Thymus (tissue), 14 donors: ENCODE data around the gene NAGA. TPM values are rescaled to one million over a fixed set of nuclear protein-coding genes. Genes with fewer than 3 reads are reported as not detected.
"Not testable (repeated sequence)": the region's sequence is repeated elsewhere in the genome, so short reads cannot be mapped to it uniquely, and the experiment has no call there.

ENCODE experiments used
- DNase-seq, 9 donors: peaks; one replicate each; pipeline ENCODE4 v3.0.0-alpha.2; 2013; ENCODE audit warnings: low spot score in 9 of 9, low read depth in 6 of 9, missing footprints in 1 of 9
- H3K27ac ChIP-seq, 2 donors: one replicate each; pipeline ENCODE4 v1.5.1; 2013; ENCODE audit warnings: control low read depth in 1 of 2, low read depth in 1 of 2, low read length in 1 of 2, mild to moderate bottlenecking in 1 of 2, moderate library complexity in 1 of 2
- H3K27me3 ChIP-seq, 2 donors: one replicate each; pipeline ENCODE4 v1.5.1; 2013; ENCODE audit warnings: low read length in 1 of 2; ENCODE audit not compliant: control insufficient read depth in 2 of 2, insufficient read depth in 1 of 2
- H3K36me3 ChIP-seq, 2 donors: one replicate each; pipeline ENCODE4 v1.5.1; 2013; ENCODE audit warnings: low read length in 1 of 2, mild to moderate bottlenecking in 1 of 2, moderate library complexity in 1 of 2; ENCODE audit not compliant: control insufficient read depth in 2 of 2, insufficient read depth in 2 of 2
- H3K4me1 ChIP-seq, 2 donors: one replicate each; pipeline ENCODE4 v1.5.1; 2013; ENCODE audit warnings: low read length in 2 of 2; ENCODE audit not compliant: control insufficient read depth in 2 of 2, insufficient read depth in 2 of 2
- H3K4me3 ChIP-seq, 2 donors: one replicate each; pipeline ENCODE4 v1.5.1; 2013; ENCODE audit warnings: low read length in 2 of 2, control low read depth in 1 of 2, mild to moderate bottlenecking in 1 of 2
- H3K9me3 ChIP-seq, 2 donors: one replicate each; pipeline ENCODE4 v1.5.1; 2013; ENCODE audit warnings: low read length in 1 of 2, mild to moderate bottlenecking in 1 of 2; ENCODE audit not compliant: control insufficient read depth in 2 of 2, insufficient read depth in 1 of 2
- WGBS: extraction: QIAGEN DNeasy Blood & Tissue Kit; methylation state at CpG from one replicate; pipeline ENCODE4 v1.1.7; 2013; 5-methylcytosine and 5-hydroxymethylcytosine counted together
- long read RNA-seq, 10 donors: transcript quantifications; one replicate each; lab custom pipeline, GENCODE V29; 2026
- polyA plus RNA-seq: library from polyadenylated mRNA; stranded (reverse); fragments of 200-250 nt; gene quantifications from one replicate; pipeline ENCODE4 v1.2.3, GENCODE V29; 2013
- total RNA-seq: library from RNA; stranded (reverse); fragments of 120-200 nt; gene quantifications from one replicate; pipeline ENCODE4 v1.2.4, GENCODE V29; 2013
- donor health status: healthy.

The NAGA gene
- 18.1 TPM for total RNA-seq
- polyA plus RNA-seq = 10.6 TPM
- long read RNA-seq, donor 1 = 0 reads
- long read RNA-seq, donor 2, transcript NAGA-201 (9 exons, 3,694 nt) = major isoform, 9 of 26 reads
- long read RNA-seq, donor 2, partial matches to known transcripts = 15 of 26 reads
- long read RNA-seq, donor 2, other reads (novel, unspliced or antisense) = 0 of 26 reads
- long read RNA-seq, donor 3, transcript NAGA-201 (9 exons, 3,694 nt) = major isoform, 6 of 10 reads
- long read RNA-seq, donor 3, partial matches to known transcripts = 0 of 10 reads
- long read RNA-seq, donor 3, other reads (novel, unspliced or antisense) = 0 of 10 reads
- long read RNA-seq, donor 4, partial matches to known transcripts = 0 of 5 reads
- long read RNA-seq, donor 4, other reads (novel, unspliced or antisense) = 0 of 5 reads
- long read RNA-seq, donor 5, transcript NAGA-201 (9 exons, 3,694 nt) = major isoform, 12 of 15 reads
- long read RNA-seq, donor 5, partial matches to known transcripts = 0 of 15 reads
- long read RNA-seq, donor 5, other reads (novel, unspliced or antisense) = 0 of 15 reads
- long read RNA-seq, donor 6, transcript NAGA-201 (9 exons, 3,694 nt) = major isoform, 6 of 415 reads
- long read RNA-seq, donor 6, partial matches to known transcripts = 378 of 415 reads
- long read RNA-seq, donor 6, other reads (novel, unspliced or antisense) = 30 of 415 reads
- long read RNA-seq, donor 7, partial matches to known transcripts = 0 of 5 reads
- long read RNA-seq, donor 7, other reads (novel, unspliced or antisense) = 0 of 5 reads
- long read RNA-seq, donor 8, partial matches to known transcripts = 0 of 2 reads
- long read RNA-seq, donor 8, other reads (novel, unspliced or antisense) = 0 of 2 reads
- long read RNA-seq, donor 9, partial matches to known transcripts = 189 of 206 reads
- long read RNA-seq, donor 9, other reads (novel, unspliced or antisense) = 10 of 206 reads
- long read RNA-seq, donor 10, partial matches to known transcripts = 11 of 15 reads
- long read RNA-seq, donor 10, other reads (novel, unspliced or antisense) = 0 of 15 reads

GRCh38 chr22:42070517-42071422 lies at the start of gene NAGA:
Gene NAGA (minus strand): TSS chr22:42070812. CDS start chr22:42070297, 515 bp downstream.
- peaks cover 0 to 8% of the 10 kb centered on the region in 2 donors for H3K27me3 ChIP-seq
- peak within 1 kb of the TSS; percentile 56 to 70 for H3K4me3 ChIP-seq
- H3K4me1 ChIP-seq = peaks cover 16 to 39% of the 10 kb centered on the region in 2 donors
- H3K9me3 ChIP-seq = no peaks in the 10 kb centered on the region
- peak; percentile 79 to 95 (median 86) for DNase-seq
- peak within 1 kb of the TSS; percentile 83 to 86 for H3K27ac ChIP-seq
- WGBS = under 1% methylated on average over 56 of the region's 56 CpGs
- peaks cover 7 to 8% of the 10 kb centered on the region in 2 donors for H3K36me3 ChIP-seq

GRCh38 chr22:42116848-42117424 lies 46.3 kb upstream of the NAGA start:
- H3K4me3 ChIP-seq = no peak overlapping the region
- H3K27ac ChIP-seq = no peak overlapping the region
- WGBS = 98% methylated on average over 4 of the region's 4 CpGs
- DNase-seq = no peak
- H3K36me3 ChIP-seq = no peaks in the 10 kb centered on the region
- no peaks in the 10 kb centered on the region for H3K27me3 ChIP-seq
- H3K4me1 ChIP-seq = peaks cover 7 to 21% of the 10 kb centered on the region in 2 donors
- H3K9me3 ChIP-seq = peaks cover 2 to 20% of the 10 kb centered on the region in 2 donors

DNA sequence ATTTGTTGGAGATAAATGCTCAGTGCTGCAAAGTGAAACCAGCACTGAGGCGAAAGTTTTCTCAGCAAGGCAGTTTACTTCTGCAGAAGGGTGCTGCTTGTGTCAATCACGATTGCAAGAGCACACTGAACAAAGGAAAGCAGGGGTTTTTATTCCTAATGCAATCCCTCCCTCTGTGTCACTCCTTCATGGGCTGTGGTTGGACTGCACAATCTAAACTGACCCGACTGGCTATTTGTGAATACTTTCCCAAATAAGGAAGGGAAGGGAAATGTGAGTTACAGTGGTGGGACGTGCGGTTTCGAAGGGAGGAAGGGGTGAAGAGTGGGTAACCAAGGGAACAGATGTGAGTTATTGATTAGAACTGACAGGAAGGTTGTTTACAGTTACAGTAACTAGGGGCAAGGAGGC lies 44.8 kb upstream of the NAGA start:
- peaks cover 2 to 11% of the 10 kb centered on the region in 2 donors for H3K4me1 ChIP-seq
- not testable (repeated sequence) for H3K27me3 ChIP-seq, H3K4me3 ChIP-seq, H3K27ac ChIP-seq, DNase-seq, H3K36me3 ChIP-seq
- 91% methylated on average over 6 of the region's 6 CpGs for WGBS
- H3K9me3 ChIP-seq = peaks cover 2 to 20% of the 10 kb centered on the region in 2 donors

DNA sequence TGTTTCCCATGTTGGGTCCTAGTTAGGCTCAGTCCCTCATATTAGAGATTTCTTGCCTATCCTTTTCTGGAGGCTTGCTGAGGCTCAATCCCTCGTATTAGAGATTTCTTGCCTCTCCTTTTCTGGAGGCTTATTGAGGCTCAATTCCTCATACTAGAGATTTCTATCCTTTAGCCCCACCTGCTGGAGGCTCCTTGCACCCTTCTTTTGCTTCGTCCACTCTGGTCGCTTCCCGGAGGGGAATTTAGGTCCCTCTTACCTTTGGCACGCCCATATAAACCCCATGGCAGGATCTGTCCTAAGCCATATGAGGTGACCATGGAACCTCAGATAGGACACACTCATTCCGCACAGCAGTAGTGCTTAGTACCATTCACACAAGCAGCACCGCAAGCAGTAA lies 44.1 kb upstream of the NAGA start:
- H3K27ac ChIP-seq = no peak overlapping the region
- over 99% methylated on average over 7 of the region's 7 CpGs for WGBS
- no peak for DNase-seq
- H3K9me3 ChIP-seq = peaks cover 2 to 18% of the 10 kb centered on the region in 2 donors
- H3K4me1 ChIP-seq = peaks cover 0 to 4% of the 10 kb centered on the region in 2 donors
- H3K4me3 ChIP-seq = no peak overlapping the region
- no peaks in the 10 kb centered on the region for H3K36me3 ChIP-seq
- H3K27me3 ChIP-seq = no peaks in the 10 kb centered on the region

- H3K36me3 ChIP-seq, H3K27me3 ChIP-seq, H3K4me3 ChIP-seq, H3K27ac ChIP-seq, H3K4me1 ChIP-seq: not testable (repeated sequence)
- H3K9me3 ChIP-seq = peaks cover 2 to 18% of the 10 kb centered on the region in 2 donors
- 23% methylated on average over 4 of the region's 4 CpGs for WGBS
- peak in 1 of 9 donors; percentile 43 for DNase-seq
Measured at GRCh38 chr22:42112793-42113192, 42.2 kb upstream of the NAGA start.

- H3K27me3 ChIP-seq = no peaks in the 10 kb centered on the region
- H3K27ac ChIP-seq = no peak overlapping the region
- H3K9me3 ChIP-seq = peaks cover 2 to 18% of the 10 kb centered on the region in 2 donors
- H3K4me1 ChIP-seq = no peaks in the 10 kb centered on the region
- no peak overlapping the region for H3K4me3 ChIP-seq
- H3K36me3 ChIP-seq = no peaks in the 10 kb centered on the region
- 71% methylated on average over 4 of the region's 4 CpGs for WGBS
- DNase-seq = no peak
Measured at GRCh38 chr22:42111798-42112197, 41.2 kb upstream of the NAGA start.

DNA sequence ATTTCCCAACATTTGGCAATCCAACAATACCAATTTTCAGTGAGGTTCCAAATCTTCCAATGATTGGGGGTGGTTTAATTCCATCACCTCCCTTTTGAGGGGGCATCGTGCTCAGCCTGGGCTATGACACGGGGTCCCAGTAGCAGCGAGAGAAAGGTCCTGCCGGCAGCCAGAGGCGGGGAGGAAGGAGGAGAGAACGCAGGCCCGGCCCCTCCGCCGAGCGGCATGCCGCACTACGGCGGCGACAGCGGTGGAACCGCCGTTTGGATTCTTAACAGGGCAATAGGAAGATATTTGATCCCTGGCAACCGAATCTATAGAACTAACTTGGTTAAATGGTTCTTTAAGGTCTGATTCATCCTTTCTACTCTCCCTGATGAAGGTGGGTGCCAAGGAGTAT lies 38.2 kb upstream of the NAGA start:
- Histone ChIP-seq H3K27me3 (no peaks in the 10 kb centered on the region), H3K9me3 (peaks cover 2 to 11% of the 10 kb centered on the region in 2 donors), H3K4me1 (no peaks in the 10 kb centered on the region), H3K27ac (no peak overlapping the region), H3K36me3 (no peaks in the 10 kb centered on the region), H3K4me3 (no peak overlapping the region)
- 96% methylated on average over 18 of the region's 18 CpGs for WGBS
- no peak for DNase-seq

DNA sequence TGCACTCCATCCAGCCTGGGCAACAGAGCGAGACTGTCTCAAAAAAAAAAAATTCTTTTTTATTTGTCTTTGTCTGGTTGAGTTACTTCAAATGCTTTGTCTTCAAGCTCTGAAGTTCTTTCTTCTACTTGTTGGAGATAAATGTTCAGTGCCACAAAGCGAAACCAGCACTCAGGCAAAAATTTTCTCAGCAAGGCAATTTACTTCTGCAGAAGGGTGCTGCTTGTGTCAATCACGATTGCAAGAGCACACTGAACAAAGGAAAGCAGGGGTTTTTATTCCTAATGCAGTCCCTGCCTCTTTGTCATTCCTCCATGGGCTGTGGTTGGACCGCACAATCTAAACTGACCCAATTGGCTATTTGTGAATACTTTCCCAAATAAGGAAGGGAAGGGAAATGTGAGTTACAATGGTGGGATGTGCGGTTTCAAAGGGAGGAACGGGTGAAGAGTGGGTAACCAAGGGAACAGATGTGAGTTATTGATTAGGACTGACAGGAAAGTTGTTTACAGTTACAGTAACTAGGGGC lies 33.8 kb upstream of the NAGA start:
- DNase-seq, H3K4me1 ChIP-seq, H3K4me3 ChIP-seq, H3K36me3 ChIP-seq, H3K27ac ChIP-seq, H3K27me3 ChIP-seq: not testable (repeated sequence)
- peaks cover 2 to 33% of the 10 kb centered on the region in 2 donors for H3K9me3 ChIP-seq
- 97% methylated on average over 6 of the region's 6 CpGs for WGBS
